GM18873 (cell line): Measurements from ENCODE around the gene RPP38.

Experiments used
- ATAC-seq: cut with Tn5 transposase; IDR thresholded peaks from one replicate; pipeline ENCODE4 v1.9.1; 2021; ENCODE audit warnings: mild to moderate bottlenecking, moderate library complexity, moderate number of reproducible peaks; ENCODE audit not compliant: unreplicated experiment, low FRiP score

Gene RPP38

GRCh38 chr10:15149042-15149771 lies 52.1 kb downstream of the RPP38 start:
- no peak for ATAC-seq

GRCh38 chr10:15150563-15150962 lies 53.4 kb downstream of the RPP38 start:
- no peak for ATAC-seq

- no peak for ATAC-seq
Measured at GRCh38 chr10:15152556-15152955, 55.4 kb downstream of the RPP38 start.
